Lower lobe of right lung (tissue), 2 donors: Measurements from ENCODE around the gene METTL15. TPM values are rescaled to one million over a fixed set of nuclear protein-coding genes. Genes with fewer than 3 reads are reported as not detected.
"Not testable (repeated sequence)": the region's sequence is repeated elsewhere in the genome, so short reads cannot be mapped to it uniquely, and the experiment has no call there.

Source experiments
- ATAC-seq, 2 donors: fragments of 200-7000 bp; cut with Tn5 transposase; one replicate each; pipeline ENCODE4 v1.9.1; 2020 to 2022; ENCODE audit warnings: mild to moderate bottlenecking in 2 of 2, moderate library complexity in 2 of 2
- DNase-seq: peaks from one replicate; pipeline ENCODE4 v3.0.0-alpha.2; 2020
- H3K27ac ChIP-seq: fragments of 200-600 bp; one replicate; pipeline ENCODE4 v1.8.0; 2022
- H3K27me3 ChIP-seq: fragments of 200-600 bp; one replicate; pipeline ENCODE4 v1.8.0; 2022; ENCODE audit warnings: low read depth
- H3K36me3 ChIP-seq: fragments of 200-600 bp; one replicate; pipeline ENCODE4 v1.8.0; 2022; ENCODE audit warnings: mild to moderate bottlenecking
- H3K4me1 ChIP-seq: fragments of 200-600 bp; one replicate; pipeline ENCODE4 v1.8.0; 2022
- H3K4me3 ChIP-seq: fragments of 200-600 bp; one replicate; pipeline ENCODE4 v1.8.0; 2022; ENCODE audit warnings: mild to moderate bottlenecking
- H3K9me3 ChIP-seq: fragments of 200-600 bp; one replicate; pipeline ENCODE4 v1.8.0; 2022
- CTCF ChIP-seq: fragments of 200-600 bp; IDR thresholded peaks from one replicate; pipeline ENCODE4 v1.8.0; 2022; ENCODE audit warnings: antibody characterized with exemption, mild to moderate bottlenecking
- intact Hi-C: fragments of 100-400 bp; cut with DNase I; formaldehyde crosslinking; loops from one replicate; pipeline ENCODE4 v1.11.0; 2022
- total RNA-seq: library from RNA; stranded (reverse); fragmentation: NEBNext Ultra II Directional; extraction: Animal tissue kit (Norgen Biotek cat#: 25700); gene quantifications from one replicate; pipeline ENCODE4 v1.2.1, GENCODE V29; 2021
- donor health status: DM: no; HTN: yes; CAD: no; lungs with severe emphysema.

The METTL15 gene
- total RNA-seq, 1 donor from 2014 or later = 15.2 TPM

GRCh38 chr11:28168718-28169117 lies 60.5 kb downstream of the METTL15 start:
- H3K9me3 ChIP-seq = peaks cover 6% of the 10 kb centered on the region
- DNase-seq (no peak), ATAC-seq (no peak)
- no peaks in the 10 kb centered on the region for H3K4me1 ChIP-seq
- TF ChIP-seq CTCF = no peak
- H3K36me3 ChIP-seq = no peaks in the 10 kb centered on the region
- intact Hi-C loops = no loop called here
- H3K4me3 ChIP-seq = no peak overlapping the region
- no peaks in the 10 kb centered on the region for H3K27me3 ChIP-seq
- no peak overlapping the region for H3K27ac ChIP-seq

- no peaks in the 10 kb centered on the region for H3K27me3 ChIP-seq
- H3K27ac ChIP-seq = no peak overlapping the region
- H3K4me3 ChIP-seq = no peak overlapping the region
- TF ChIP-seq CTCF = no peak
- H3K36me3 ChIP-seq = no peaks in the 10 kb centered on the region
- H3K4me1 ChIP-seq = no peaks in the 10 kb centered on the region
- ATAC-seq (no peak), DNase-seq (no peak)
- intact Hi-C loops = no loop called here
- H3K9me3 ChIP-seq = peaks cover 6% of the 10 kb centered on the region
Measured at GRCh38 chr11:28169816-28170215, 61.6 kb downstream of the METTL15 start.

- no peak overlapping the region for H3K27ac ChIP-seq
- no peaks in the 10 kb centered on the region for H3K36me3 ChIP-seq
- no peak for ATAC-seq
- TF ChIP-seq CTCF = no peak
- DNase-seq = no peak
- H3K9me3 ChIP-seq = peaks cover 2% of the 10 kb centered on the region
- H3K4me3 ChIP-seq = no peak overlapping the region
- intact Hi-C loops = no loop called here
- no peaks in the 10 kb centered on the region for H3K27me3 ChIP-seq
- no peaks in the 10 kb centered on the region for H3K4me1 ChIP-seq
Measured at GRCh38 chr11:28170759-28171158, 62.6 kb downstream of the METTL15 start.

GRCh38 chr11:28176351-28176750 lies 68.2 kb downstream of the METTL15 start:
- H3K9me3 ChIP-seq = no peaks in the 10 kb centered on the region
- no peak for TF ChIP-seq CTCF
- ATAC-seq (no peak), DNase-seq (no peak)
- no peaks in the 10 kb centered on the region for H3K4me1 ChIP-seq
- no peaks in the 10 kb centered on the region for H3K27me3 ChIP-seq
- H3K36me3 ChIP-seq = no peaks in the 10 kb centered on the region
- no peak overlapping the region for H3K27ac ChIP-seq
- no peak overlapping the region for H3K4me3 ChIP-seq
- intact Hi-C loops = no loop called here

- intact Hi-C loops = no loop called here
- peaks cover 12% of the 10 kb centered on the region for H3K9me3 ChIP-seq
- H3K4me1 ChIP-seq = no peaks in the 10 kb centered on the region
- peaks cover 6% of the 10 kb centered on the region for H3K36me3 ChIP-seq
- H3K27ac ChIP-seq = no peak overlapping the region
- H3K27me3 ChIP-seq = no peaks in the 10 kb centered on the region
- ATAC-seq (no peak), DNase-seq (no peak)
- no peak overlapping the region for H3K4me3 ChIP-seq
- TF ChIP-seq CTCF = no peak
Measured at GRCh38 chr11:28195449-28195848, 87.3 kb downstream of the METTL15 start.

GRCh38 chr11:28209906-28210305 lies 101.7 kb downstream of the METTL15 start:
- TF ChIP-seq CTCF = no peak
- no peaks in the 10 kb centered on the region for H3K4me1 ChIP-seq
- no peaks in the 10 kb centered on the region for H3K9me3 ChIP-seq
- DNase-seq (no peak), ATAC-seq (no peak)
- no peak overlapping the region for H3K4me3 ChIP-seq
- no peak overlapping the region for H3K27ac ChIP-seq
- intact Hi-C loops = no loop called here
- H3K36me3 ChIP-seq = peaks cover 13% of the 10 kb centered on the region
- H3K27me3 ChIP-seq = no peaks in the 10 kb centered on the region

- DNase-seq = peak; percentile 29
- ATAC-seq, H3K9me3 ChIP-seq, H3K36me3 ChIP-seq, intact Hi-C loops, H3K4me1 ChIP-seq, H3K27ac ChIP-seq, H3K4me3 ChIP-seq, H3K27me3 ChIP-seq: not testable (repeated sequence)
Measured at GRCh38 chr11:28222063-28222462, 113.9 kb downstream of the METTL15 start.
